NCI-H345 treated with DMSO at 0.1 percent for 48 hours (cell line): ENCODE data around the gene HSF4.

Experiments used
- DNase-seq: peaks from one replicate; lab custom pipeline; 2025; ENCODE audit not compliant: unreplicated experiment; lab: John Stamatoyannopoulos, UW

The HSF4 gene

DNA sequence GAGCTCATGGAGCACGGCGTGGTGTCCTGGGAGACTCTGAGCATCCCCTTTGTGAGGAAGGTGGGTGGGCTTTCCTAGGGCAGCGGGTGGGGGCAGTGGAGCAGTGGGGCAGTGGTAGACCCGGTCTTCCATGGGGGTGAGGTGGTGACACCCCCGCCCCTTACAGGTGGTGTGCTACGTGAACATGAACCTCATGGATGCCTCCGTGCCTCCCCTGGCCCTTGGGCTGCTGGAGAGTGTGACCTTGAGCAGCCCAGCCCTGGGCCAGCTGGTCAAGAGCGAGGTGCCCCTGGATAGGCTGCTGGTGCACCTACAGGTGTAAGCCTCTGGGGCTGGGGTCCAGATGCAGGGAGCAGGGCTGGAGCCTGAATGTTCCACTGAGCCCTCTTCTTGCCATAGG, 35.9 kb downstream of the HSF4 start:
- no peak for DNase-seq

DNA sequence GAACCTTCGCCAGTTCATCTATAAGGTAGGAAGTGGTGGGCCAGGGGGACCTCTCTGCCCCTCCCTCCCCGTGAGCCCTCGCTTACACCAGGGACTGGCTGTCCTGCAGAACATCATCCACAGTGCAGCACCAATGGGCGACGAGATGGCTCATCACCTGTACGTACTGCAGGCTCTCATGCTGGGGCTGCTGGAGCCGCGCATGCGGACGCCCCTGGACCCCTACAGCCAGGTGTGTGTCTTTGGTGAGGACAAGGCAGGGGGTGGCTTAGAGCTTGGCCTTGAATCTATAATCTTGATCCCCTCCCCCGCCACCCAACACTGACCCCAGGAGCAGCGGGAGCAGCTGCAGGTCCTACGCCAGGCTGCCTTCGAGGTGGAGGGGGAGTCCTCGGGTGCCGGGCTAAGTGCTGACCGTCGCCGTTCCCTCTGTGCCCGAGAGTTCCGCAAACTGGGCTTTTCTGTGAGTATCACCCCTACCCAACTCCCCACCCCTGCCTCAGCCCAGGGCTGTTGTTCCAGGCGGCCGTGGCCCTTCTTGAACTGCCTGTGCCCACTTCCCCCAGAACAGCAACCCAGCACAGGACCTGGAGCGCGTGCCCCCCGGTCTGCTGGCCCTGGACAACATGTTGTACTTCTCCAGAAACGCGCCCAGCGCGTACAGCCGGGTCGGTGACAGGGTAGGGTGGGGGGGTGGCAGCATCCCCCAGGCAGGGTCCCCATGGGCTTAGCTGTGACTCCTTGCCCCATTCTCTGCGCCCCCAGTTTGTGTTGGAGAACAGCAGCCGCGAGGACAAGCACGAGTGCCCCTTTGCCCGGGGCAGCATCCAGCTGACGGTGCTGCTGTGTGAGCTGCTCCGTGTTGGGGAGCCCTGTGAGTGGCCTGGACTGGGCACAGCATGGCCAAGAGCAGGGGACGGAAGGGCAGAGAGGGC, 37.1 kb downstream of the HSF4 start:
- DNase-seq = no peak

DNA sequence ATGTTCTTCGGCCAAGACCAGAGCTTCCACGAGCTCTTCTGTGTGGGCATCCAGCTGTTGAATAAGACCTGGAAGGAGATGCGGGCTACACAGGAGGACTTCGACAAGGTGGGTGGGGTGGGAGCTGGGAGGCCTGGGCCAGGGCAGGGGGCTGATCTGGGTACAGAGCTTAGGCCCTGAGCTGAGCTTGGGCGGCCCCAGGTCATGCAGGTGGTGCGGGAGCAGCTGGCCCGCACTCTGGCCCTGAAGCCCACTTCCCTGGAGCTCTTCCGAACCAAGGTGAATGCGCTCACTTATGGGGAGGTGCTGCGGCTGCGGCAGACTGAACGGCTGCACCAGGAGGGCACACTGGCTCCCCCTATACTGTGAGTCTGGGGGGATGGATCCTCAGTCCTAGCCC, 37.9 kb downstream of the HSF4 start:
- DNase-seq = no peak

DNA sequence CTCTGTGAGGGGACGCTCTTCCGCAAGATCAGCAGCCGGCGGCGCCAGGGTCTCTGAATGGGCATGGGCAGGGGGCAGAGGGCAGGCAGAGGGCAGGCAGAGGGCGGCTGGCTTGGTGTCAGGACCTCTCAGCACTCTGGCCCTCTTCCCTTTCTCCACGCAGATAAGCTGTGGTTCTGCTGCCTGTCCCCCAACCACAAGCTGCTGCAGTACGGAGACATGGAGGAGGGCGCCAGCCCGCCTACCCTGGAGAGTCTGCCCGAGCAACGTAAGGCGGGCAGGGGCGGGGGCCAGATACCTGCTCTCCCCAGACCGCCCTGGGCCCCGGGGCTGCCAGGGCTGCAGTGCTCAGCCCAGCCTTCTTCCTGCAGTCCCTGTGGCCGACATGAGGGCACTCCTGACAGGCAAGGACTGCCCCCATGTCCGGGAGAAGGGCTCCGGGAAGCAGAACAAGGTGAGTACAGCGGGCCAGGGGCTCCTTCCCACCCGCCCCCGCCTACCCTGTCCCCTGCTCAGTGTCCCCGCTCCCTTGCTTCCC, 38.5 kb downstream of the HSF4 start:
- no peak for DNase-seq

DNA sequence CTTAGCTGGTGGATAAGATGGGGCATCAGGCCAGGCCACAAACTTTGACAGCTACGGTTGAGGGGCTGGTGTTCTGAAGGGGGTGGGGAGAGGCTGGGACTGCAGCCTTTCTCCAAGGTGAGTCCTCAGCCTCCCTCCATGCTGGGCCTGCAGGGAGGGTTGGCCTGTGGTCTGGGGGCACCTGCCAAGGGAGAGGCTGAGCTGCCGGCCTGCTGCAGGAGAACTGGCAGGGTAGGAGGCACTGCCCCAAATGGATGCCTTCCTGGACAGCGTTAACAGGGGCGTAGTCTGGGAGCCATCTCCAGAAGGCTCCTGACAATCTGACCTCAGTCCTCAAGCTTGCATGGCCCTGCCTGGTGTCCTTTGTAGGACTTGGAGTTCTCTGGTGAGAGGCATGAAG, 39.5 kb downstream of the HSF4 start:
- DNase-seq = no peak

DNA sequence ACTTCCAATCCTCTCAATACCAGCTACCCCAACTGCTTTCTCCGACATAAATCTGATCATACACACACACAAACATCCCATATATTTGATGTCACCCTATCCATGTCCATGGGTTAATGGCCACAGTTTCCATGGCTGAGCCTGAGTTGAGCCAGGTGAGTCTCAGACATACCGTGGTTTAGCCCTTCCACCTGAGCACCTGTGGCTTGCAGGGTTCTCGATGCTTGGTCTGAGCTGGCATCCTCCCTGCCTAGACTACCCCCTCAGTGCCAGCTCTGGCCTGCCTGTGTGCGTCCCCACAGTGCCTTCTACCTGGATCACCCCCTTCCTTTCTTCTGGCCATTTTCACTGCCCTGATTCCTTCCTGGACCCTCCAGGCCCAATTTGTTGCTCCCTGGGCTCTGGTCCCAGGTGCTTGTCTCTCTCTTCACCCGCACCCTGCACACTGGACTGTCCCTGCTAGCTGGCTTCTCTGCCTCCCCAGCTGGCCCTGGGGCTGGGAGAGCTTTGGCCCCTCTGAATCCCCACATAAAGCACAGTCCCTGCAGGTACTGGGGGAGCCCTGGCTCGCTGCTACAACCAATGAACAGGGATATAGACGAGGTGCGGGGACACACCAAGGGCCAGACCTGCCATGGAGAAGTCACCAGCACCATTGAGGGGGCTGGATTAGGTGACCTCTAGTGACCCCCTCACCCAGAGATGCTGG, 41.7 kb downstream of the HSF4 start:
- no peak for DNase-seq

DNA sequence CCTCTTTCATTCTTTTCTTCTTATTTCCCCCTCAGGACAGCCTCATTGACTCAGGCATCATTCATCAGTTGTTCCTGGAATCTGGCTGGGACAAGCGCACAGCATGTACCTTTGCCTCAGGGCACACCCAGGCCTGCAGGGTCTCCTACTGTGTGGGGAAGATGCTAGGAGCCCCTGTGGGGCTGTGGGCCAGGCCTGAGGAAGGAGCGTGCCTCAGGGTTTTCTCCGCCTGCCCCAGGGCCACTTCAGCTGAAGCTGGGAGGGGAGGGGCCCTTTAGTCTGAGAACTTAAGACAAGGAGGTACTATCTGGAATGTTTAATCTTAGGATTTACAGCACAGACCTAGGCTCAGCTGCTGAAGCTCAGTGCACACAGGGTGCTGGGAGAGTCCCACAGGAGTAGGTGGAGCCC, 42.3 kb downstream of the HSF4 start:
- DNase-seq = no peak

DNA sequence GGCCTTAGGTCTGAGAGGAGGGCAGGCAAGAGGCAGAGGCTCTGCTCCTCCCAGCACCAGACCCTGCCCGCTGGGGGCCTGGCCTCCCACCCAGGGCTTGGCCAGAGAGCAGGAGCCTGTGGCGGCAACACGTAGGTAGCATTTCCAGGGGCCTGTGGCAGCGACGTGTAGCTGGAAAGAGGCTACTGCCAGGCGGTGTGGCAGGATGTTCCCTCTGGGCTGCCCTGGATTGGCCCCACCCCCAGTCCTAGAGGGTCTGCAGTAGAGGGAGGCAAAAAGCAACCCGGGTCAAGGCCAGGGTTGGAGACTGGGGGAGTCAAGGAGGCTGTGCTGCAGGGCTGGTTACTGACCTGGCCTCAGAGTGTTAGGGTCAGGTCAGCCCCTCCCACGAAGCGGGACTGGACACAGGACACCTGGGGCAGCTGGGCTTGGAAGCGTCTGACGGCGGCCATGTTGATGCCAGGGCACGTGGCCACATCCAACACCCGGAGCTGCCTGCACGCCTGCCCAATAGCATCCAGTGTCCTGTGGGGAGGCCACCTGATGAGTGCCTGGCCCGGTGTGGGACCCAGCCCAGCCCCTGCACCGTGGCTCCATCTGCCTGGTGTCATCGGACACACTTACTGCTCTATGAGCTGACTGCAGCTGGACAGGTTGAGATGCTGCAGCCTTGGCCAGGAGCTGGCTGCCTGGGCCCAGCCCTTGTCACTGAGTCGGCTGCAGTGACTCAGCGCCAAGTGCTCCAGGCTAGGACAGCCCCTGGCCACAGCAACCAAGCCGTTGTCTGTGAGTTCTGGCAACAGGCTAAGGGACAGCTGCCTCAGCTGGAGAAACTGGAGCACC, 42.9 kb downstream of the HSF4 start:
- no peak for DNase-seq

DNA sequence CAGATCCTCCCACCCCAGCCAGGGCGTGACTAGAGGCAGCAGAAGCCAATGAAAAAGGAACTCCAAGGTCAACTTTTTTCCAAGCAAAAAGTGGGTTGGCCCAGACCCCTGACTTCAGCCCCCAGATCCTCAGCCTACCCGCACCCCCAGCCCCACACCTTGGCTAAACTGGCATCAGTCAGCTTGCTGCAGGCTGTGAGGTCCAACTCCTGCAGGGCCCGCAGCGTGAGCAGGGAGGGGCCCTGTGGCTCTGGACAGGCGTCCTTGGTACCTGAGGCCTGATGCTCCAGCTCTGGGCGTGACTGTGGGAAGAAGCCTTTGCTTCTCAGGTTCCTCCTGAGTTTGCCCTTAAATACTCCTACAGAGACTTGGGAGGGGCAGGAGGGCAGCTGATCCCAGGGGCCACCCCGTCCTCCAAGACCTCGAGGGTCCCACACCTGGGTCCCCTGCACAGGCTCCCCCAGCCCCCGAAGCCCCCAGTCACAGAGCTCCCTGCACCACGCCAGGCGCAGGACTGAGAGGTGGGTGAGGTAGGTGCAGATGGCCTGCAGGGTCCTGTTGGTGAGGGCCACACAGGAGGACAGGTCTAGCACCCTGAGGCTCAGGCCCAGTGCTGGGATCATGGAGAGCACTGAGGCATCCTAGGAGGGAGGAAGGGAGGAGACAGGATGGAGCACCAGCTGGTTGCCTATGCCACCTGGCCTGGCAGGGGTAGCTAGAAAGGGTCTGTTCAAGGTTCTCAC, 43.8 kb downstream of the HSF4 start:
- DNase-seq = no peak

DNA sequence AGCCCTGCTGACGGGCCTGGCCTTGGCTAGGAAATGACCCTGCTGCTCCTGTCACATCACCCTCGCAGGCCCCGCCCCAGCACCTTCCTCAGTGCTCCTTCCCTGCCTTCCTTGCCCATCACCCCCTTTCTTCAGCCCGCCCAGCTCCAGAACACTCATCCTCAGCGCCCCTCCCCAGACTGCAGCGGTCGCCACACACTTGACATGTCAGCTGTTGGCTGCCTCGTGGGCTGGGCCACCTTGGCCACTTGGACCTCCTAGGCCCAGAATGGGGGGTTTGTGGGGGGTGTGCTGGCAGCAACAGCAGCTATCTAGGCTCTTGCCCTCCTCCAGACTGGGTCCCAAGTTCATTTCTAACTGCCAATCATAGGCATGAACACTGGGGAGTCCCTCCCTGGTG, 45.0 kb downstream of the HSF4 start:
- DNase-seq = no peak

DNA sequence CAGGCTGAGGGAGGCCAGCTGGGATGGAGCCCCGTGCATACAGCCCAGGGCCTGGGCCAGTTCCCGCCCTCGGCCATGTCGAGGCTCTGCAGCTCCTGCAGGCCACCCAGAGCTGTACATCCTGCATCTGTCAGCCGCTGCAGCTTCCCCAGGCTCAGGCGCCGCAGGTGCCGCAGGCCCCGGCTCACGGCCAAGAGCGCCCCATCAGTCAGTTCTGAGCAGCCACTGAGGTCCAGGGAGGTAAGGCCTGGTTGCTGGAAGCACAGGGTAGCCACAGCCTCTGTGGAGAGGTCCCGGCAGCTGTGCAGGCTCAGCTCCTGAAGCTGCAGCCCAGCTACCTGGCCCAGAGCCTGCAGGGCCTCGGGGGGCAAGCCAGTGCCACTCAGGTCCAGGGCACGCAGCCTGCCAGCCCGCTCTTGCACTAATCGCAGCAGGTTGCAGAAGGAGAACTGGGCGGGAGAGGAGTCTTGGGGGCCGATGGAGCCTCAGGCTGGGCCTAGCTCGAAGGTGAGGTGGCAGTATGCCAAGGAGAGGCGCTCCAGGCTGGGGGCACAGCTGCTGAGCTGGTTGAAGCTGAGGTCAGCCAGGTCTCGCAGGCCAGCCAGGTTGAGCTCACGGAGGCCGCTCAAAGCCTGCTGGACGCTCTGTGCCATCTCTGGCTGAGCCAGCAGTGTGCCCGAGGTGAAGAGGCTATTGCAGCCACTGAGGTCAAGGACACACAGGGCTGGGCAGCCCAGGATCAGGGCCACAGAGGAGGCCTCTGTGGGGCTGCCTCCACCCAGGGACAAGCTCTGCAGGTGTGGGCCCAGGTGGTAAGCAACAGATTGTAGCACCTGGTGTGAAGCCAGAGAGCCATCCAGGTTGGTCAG, 45.8 kb downstream of the HSF4 start:
- DNase-seq = no peak

DNA sequence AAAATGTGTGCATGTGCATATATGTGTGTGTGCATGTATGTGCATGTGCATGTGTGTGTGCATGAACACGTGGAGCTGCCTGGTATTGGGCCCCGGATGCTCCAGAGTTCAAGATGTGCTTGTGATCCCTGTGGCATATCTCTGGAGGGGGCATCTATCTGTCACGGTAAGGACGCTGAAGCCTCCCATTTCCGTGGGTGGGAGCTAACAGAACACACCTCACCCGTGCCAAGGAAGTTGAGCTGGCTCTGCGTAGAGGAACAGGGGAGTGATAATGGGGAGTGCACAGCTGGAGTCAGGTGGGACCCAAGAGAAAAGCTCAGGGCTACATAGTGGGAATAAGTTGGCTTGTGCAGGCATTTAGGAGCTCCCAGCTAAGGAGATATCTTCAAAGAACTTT, 47.1 kb downstream of the HSF4 start:
- no peak for DNase-seq

DNA sequence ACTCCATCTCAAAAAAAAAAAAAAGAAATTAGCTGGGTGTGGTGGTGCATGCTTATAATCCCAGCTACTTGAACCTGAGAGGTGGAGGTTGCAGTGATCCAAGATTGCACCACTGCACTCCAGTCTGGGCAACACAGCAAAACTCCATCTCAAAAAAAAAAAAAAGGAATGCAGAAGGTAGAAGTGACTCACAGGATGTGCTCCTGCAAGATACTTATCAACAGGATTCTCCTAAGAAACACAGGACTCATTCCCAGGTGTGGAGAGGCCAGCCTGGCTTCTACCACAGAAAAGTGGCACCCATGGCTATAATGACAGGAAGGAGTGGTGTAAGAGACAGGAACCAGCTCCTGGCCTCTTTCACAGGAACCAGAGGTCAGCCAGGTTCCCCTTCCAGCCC, 48.2 kb downstream of the HSF4 start:
- no peak for DNase-seq

DNA sequence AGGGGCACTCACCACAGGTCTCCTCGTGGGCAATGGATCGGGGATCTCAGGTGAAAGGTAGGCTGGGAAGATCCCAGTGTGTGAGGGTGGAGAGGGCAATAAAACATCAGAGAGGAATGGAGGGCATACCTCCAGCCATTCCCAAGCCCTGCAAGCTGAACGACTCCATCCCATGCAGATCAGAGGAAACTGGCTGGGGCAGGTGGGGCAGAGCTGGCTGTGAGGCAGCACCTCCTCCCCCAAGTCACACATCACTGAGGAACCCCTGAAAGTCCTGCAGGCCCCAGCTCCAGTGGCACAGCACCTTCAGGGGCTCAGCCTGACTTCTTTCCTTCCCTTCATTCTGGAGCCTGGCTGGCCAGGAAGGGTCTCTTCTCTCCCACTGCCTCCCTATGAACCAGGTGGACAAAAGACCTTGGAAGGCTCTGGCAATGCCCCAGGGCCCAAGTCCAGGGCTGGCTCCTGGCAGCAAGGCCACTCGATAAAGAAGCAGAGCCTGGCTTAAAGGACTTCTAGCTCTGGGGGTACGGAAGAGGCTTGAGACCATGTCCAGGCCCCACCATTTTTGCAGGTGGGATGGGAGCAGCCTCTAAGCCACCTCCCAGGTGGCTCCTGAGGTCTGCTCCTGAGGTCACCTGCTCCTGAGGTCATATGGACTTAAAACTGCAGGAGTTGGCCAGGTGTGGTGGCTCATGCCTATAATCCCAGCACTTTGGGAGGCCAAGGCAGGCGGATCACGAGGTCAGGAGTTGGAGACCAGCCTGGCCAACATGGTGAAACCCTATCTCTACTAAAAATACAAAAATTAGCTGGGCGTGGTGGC, 48.9 kb downstream of the HSF4 start:
- no peak for DNase-seq

DNA sequence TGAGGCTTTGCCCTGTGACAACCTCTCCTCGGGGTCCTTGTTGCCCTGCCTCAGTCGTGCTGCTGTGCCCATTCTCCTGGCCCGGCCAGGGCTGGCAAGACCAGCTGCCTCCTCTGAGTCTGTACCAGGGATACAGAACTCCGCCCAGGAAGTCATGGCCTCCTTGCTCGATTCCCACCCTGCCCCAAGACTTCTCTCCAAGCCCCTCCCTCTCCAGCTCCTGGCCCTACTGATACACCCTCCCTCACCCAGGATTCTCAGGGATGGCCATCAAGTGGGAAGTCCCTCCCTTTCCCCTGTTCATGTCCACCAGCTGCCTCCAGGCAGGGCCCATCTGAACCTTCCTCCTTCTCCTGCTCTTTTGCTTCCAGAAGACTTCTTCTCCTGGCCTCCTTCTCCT, 51.2 kb downstream of the HSF4 start:
- DNase-seq = no peak

DNA sequence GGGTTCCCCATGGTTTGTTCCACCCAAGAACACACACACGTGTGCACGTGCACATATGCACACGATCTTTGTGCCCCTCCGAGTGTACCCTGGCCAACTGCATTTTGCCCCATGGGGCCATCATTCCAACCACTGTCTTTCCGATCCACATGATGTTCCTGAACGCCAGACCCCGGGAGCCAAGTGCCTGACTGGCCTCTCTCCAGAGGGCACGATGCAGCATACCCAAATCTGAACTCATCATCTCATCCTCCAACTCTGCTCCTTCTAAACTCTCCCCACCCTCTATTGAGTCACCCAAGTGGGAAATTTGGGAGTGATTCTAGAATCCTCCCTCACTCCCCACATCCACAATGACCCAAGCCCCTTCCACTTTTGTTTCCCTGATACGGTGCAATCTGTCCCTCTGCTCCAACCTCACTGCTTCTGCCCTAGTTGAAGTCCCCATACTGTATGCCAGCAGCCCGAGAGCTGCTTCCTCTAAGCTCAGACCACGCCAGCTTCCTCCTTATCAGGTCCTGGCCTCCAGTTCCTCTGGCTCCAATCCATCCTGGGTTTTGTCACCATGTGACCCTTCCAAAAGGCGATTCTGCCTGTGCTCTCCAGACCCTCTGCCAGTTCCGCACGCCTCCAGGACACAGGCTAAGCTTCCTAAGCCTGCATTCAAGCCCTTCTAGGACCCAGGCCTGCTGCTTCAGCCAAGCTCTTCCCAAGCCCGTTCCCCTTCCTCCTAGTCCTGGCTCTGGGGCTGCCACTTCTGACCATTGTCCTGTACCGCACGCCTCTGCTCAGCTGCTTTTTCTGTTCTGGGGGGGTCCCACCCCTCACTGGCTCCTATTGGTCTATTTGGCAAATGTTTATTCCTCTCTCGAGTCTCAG, 52.3 kb downstream of the HSF4 start:
- DNase-seq = no peak
